ENCODE results near the gene BRS3.
"Not testable (repeated sequence)": the region's sequence is repeated elsewhere in the genome, so short reads cannot be mapped to it uniquely, and the experiment has no call there.

BRS3 gene

GRCh38 chrX:136487647-136488046 is at the start of gene BRS3:
Gene BRS3, plus strand, starts transcription at chrX:136487947. Its CDS starts 168 bp downstream, at chrX:136488115.
- Histone ChIP-seq H3K4me1 (ENCODE audit: control insufficient read depth, insufficient read depth, low read length) (no peaks in the 10 kb centered on the region), H3K9ac (ENCODE audit: low read length) (no peak within 1 kb of the TSS), H3K4me3 (ENCODE audit: low read length) (no peak within 1 kb of the TSS), H3K27me3 (ENCODE audit: control insufficient read depth, insufficient read depth, low read length) (peaks cover 3% of the 10 kb centered on the region), H3K9me3 (ENCODE audit: control insufficient read depth, low read length) (no peaks in the 10 kb centered on the region), H3K36me3 (ENCODE audit: control insufficient read depth, insufficient read depth, low read length) (no peaks in the 10 kb centered on the region)

- Histone ChIP-seq H3K4me1 (ENCODE audit: control insufficient read depth, insufficient read depth, low read length) (peaks cover 6% of the 10 kb centered on the region), H3K9me3 (ENCODE audit: control insufficient read depth, low read length) (no peaks in the 10 kb centered on the region), H3K27me3 (ENCODE audit: control insufficient read depth, insufficient read depth, low read length) (no peaks in the 10 kb centered on the region), H3K4me3 (ENCODE audit: low read length) (no peak overlapping the region), H3K36me3 (ENCODE audit: control insufficient read depth, insufficient read depth, low read length) (no peaks in the 10 kb centered on the region), H3K9ac (ENCODE audit: low read length) (no peak overlapping the region)
Measured at GRCh38 chrX:136438192-136438591, 49.6 kb upstream of the BRS3 start.

GRCh38 chrX:136445674-136446073 is 42.1 kb upstream of the BRS3 start:
- H3K4me1 ChIP-seq (ENCODE audit: control insufficient read depth, insufficient read depth, low read length); H3K4me3 ChIP-seq (ENCODE audit: low read length); H3K9ac ChIP-seq (ENCODE audit: low read length); H3K9me3 ChIP-seq (ENCODE audit: control insufficient read depth, low read length); H3K27me3 ChIP-seq (ENCODE audit: control insufficient read depth, insufficient read depth, low read length); H3K36me3 ChIP-seq (ENCODE audit: control insufficient read depth, insufficient read depth, low read length): not testable (repeated sequence)

- Histone ChIP-seq H3K4me3 (ENCODE audit: low read length) (no peak overlapping the region), H3K9me3 (ENCODE audit: control insufficient read depth, low read length) (no peaks in the 10 kb centered on the region), H3K9ac (ENCODE audit: low read length) (no peak overlapping the region), H3K27me3 (ENCODE audit: control insufficient read depth, insufficient read depth, low read length) (no peaks in the 10 kb centered on the region), H3K4me1 (ENCODE audit: control insufficient read depth, insufficient read depth, low read length) (no peaks in the 10 kb centered on the region), H3K36me3 (ENCODE audit: control insufficient read depth, insufficient read depth, low read length) (no peaks in the 10 kb centered on the region)
Measured at GRCh38 chrX:136446208-136446607, 41.5 kb upstream of the BRS3 start.

GRCh38 chrX:136447308-136447707 is 40.4 kb upstream of the BRS3 start:
- no peaks in the 10 kb centered on the region for H3K4me1 ChIP-seq (ENCODE audit: control insufficient read depth, insufficient read depth, low read length)
- no peak overlapping the region for H3K4me3 ChIP-seq (ENCODE audit: low read length)
- no peaks in the 10 kb centered on the region for H3K9me3 ChIP-seq (ENCODE audit: control insufficient read depth, low read length)
- no peaks in the 10 kb centered on the region for H3K27me3 ChIP-seq (ENCODE audit: control insufficient read depth, insufficient read depth, low read length)
- no peaks in the 10 kb centered on the region for H3K36me3 ChIP-seq (ENCODE audit: control insufficient read depth, insufficient read depth, low read length)
- no peak overlapping the region for H3K9ac ChIP-seq (ENCODE audit: low read length)

- Histone ChIP-seq H3K27me3 (ENCODE audit: control insufficient read depth, insufficient read depth, low read length) (no peaks in the 10 kb centered on the region), H3K4me3 (ENCODE audit: low read length) (no peak overlapping the region), H3K36me3 (ENCODE audit: control insufficient read depth, insufficient read depth, low read length) (no peaks in the 10 kb centered on the region), H3K9ac (ENCODE audit: low read length) (no peak overlapping the region), H3K4me1 (ENCODE audit: control insufficient read depth, insufficient read depth, low read length) (no peaks in the 10 kb centered on the region), H3K9me3 (ENCODE audit: control insufficient read depth, low read length) (no peaks in the 10 kb centered on the region)
Measured at GRCh38 chrX:136447968-136448367, 39.8 kb upstream of the BRS3 start.

GRCh38 chrX:136450050-136450830 is 37.5 kb upstream of the BRS3 start:
- H3K9ac ChIP-seq (ENCODE audit: low read length) = no peak overlapping the region
- H3K27me3 ChIP-seq (ENCODE audit: control insufficient read depth, insufficient read depth, low read length) = no peaks in the 10 kb centered on the region
- H3K9me3 ChIP-seq (ENCODE audit: control insufficient read depth, low read length) = no peaks in the 10 kb centered on the region
- H3K4me3 ChIP-seq (ENCODE audit: low read length) = no peak overlapping the region
- H3K36me3 ChIP-seq (ENCODE audit: control insufficient read depth, insufficient read depth, low read length) = no peaks in the 10 kb centered on the region
- peaks cover 3% of the 10 kb centered on the region for H3K4me1 ChIP-seq (ENCODE audit: control insufficient read depth, insufficient read depth, low read length)

- H3K4me1 ChIP-seq (ENCODE audit: control insufficient read depth, insufficient read depth, low read length) = peaks cover 3% of the 10 kb centered on the region
- no peaks in the 10 kb centered on the region for H3K27me3 ChIP-seq (ENCODE audit: control insufficient read depth, insufficient read depth, low read length)
- no peaks in the 10 kb centered on the region for H3K36me3 ChIP-seq (ENCODE audit: control insufficient read depth, insufficient read depth, low read length)
- H3K9ac ChIP-seq (ENCODE audit: low read length) = no peak overlapping the region
- no peak overlapping the region for H3K4me3 ChIP-seq (ENCODE audit: low read length)
- no peaks in the 10 kb centered on the region for H3K9me3 ChIP-seq (ENCODE audit: control insufficient read depth, low read length)
Measured at GRCh38 chrX:136452614-136453013, 35.1 kb upstream of the BRS3 start.

GRCh38 chrX:136453114-136453513 is 34.6 kb upstream of the BRS3 start:
- Histone ChIP-seq H3K9me3 (ENCODE audit: control insufficient read depth, low read length) (no peaks in the 10 kb centered on the region), H3K27me3 (ENCODE audit: control insufficient read depth, insufficient read depth, low read length) (no peaks in the 10 kb centered on the region), H3K4me3 (ENCODE audit: low read length) (no peak overlapping the region), H3K36me3 (ENCODE audit: control insufficient read depth, insufficient read depth, low read length) (no peaks in the 10 kb centered on the region), H3K9ac (ENCODE audit: low read length) (no peak overlapping the region), H3K4me1 (ENCODE audit: control insufficient read depth, insufficient read depth, low read length) (peaks cover 3% of the 10 kb centered on the region)

GRCh38 chrX:136453771-136454170 is 34.0 kb upstream of the BRS3 start:
- no peak overlapping the region for H3K9ac ChIP-seq (ENCODE audit: low read length)
- H3K4me1 ChIP-seq (ENCODE audit: control insufficient read depth, insufficient read depth, low read length) = peaks cover 3% of the 10 kb centered on the region
- no peaks in the 10 kb centered on the region for H3K36me3 ChIP-seq (ENCODE audit: control insufficient read depth, insufficient read depth, low read length)
- no peaks in the 10 kb centered on the region for H3K9me3 ChIP-seq (ENCODE audit: control insufficient read depth, low read length)
- H3K27me3 ChIP-seq (ENCODE audit: control insufficient read depth, insufficient read depth, low read length) = no peaks in the 10 kb centered on the region
- no peak overlapping the region for H3K4me3 ChIP-seq (ENCODE audit: low read length)

GRCh38 chrX:136456133-136456532 is 31.6 kb upstream of the BRS3 start:
- Histone ChIP-seq H3K36me3 (ENCODE audit: control insufficient read depth, insufficient read depth, low read length) (no peaks in the 10 kb centered on the region), H3K4me3 (ENCODE audit: low read length) (no peak overlapping the region), H3K27me3 (ENCODE audit: control insufficient read depth, insufficient read depth, low read length) (no peaks in the 10 kb centered on the region), H3K9ac (ENCODE audit: low read length) (no peak overlapping the region), H3K9me3 (ENCODE audit: control insufficient read depth, low read length) (no peaks in the 10 kb centered on the region), H3K4me1 (ENCODE audit: control insufficient read depth, insufficient read depth, low read length) (peaks cover 3% of the 10 kb centered on the region)

- peaks cover 3% of the 10 kb centered on the region for H3K4me1 ChIP-seq (ENCODE audit: control insufficient read depth, insufficient read depth, low read length)
Measured at GRCh38 chrX:136457303-136457917, 30.3 kb upstream of the BRS3 start.

More at GRCh38 chrX:136457303-136457917, 30.3 kb upstream of the BRS3 start:
- Histone ChIP-seq H3K27me3 (ENCODE audit: control insufficient read depth, insufficient read depth, low read length) (no peaks in the 10 kb centered on the region), H3K9ac (ENCODE audit: low read length) (no peak overlapping the region), H3K36me3 (ENCODE audit: control insufficient read depth, insufficient read depth, low read length) (no peaks in the 10 kb centered on the region), H3K4me3 (ENCODE audit: low read length) (no peak overlapping the region), H3K9me3 (ENCODE audit: control insufficient read depth, low read length) (no peaks in the 10 kb centered on the region)

All from mucosa of stomach (tissue), 1 donor.